Measurements from ENCODE around the gene IYD.

Gene IYD

GRCh38 chr6:150395388-150396009, 26.7 kb downstream of the IYD start:
- peak; percentile 46 for DNase-seq

GRCh38 chr6:150403458-150404246, 34.8 kb downstream of the IYD start:
- DNase-seq = no peak

- DNase-seq = no peak
Observed at GRCh38 chr6:150406948-150407347, 38.1 kb downstream of the IYD start.

DNA sequence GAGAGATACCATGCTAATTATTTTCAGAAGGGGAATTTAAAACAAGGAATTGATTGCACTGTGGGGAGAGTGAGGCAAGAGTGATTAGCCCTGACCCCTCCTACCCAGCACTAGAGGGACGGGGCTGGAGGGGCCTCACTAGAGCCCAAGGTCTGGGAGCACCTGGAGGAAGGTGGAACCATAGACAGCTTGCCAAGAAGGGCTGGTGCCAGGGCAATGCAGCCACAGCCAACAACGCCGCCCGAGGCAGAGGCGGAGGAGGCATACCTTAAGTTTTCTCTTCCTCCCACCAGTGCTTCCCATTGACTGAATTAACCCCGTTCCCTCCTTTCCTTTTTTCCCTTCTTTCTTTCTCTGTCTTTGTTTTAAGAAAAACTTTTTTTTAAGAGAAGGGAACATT, 40.0 kb downstream of the IYD start:
- no peak for DNase-seq

DNA sequence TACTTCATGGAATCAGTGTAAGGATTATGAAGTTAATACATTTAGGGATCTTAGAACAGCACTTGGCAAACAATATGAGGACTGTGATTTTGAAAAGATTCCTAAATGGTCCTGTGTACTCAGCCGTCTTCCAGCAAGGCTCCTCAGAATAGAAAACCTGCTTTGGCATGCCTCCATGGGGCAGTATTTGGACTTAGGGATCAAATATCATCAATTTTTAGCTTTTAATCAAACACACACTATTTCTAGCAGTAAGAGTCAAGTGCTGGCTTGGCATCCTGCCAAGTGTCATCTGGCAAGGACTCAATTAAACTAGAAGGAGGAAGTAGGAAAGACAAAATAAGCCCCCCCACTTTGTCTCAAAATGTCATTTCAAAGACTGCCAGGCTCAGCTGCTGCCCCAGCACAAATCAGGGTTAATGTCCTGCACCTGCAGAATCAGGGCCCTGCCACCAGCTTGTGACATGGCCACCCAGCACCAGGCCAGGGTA, 40.8 kb downstream of the IYD start:
- no peak for DNase-seq

GRCh38 chr6:150410399-150410798, 41.6 kb downstream of the IYD start:
- DNase-seq = no peak

DNA sequence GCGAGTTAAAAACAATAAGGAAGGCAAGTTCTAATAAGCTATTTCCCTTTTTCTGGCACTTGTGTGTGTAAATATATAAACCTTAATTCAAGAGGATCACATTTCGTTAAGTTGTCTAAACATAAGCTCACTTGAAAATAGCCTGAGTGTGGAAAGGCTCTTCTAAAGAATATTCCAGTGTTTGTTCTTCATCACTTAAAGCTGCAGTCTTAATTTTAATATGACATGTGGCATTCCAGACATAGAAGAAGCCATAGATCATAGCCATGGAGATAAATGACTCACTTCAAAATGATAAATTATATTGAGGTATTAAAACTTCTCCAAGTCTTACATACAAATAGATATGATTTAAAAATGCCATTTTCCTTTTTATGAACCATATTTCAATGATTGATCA, 42.1 kb downstream of the IYD start:
- no peak for DNase-seq

DNA sequence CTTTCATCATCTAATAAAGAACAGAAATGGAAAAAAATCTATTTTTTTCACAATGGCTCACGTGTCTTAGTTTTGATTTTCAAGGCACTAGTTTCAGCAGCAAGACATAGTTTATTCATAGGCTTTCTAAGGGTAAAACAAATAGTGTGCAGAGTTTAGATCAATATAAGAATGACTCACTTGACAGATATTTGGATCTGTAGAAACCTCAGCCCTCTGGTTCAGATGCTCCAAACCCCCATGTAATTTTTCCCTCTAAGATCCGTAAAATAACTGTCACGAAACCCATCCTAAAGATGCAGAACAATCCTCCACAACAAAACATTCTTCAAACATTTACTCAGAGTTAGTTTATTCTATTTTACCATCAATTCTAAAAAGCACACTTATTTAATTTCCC, 43.4 kb downstream of the IYD start:
- DNase-seq = no peak

- DNase-seq = no peak
Observed at GRCh38 chr6:150413198-150413597, 44.4 kb downstream of the IYD start.

DNA sequence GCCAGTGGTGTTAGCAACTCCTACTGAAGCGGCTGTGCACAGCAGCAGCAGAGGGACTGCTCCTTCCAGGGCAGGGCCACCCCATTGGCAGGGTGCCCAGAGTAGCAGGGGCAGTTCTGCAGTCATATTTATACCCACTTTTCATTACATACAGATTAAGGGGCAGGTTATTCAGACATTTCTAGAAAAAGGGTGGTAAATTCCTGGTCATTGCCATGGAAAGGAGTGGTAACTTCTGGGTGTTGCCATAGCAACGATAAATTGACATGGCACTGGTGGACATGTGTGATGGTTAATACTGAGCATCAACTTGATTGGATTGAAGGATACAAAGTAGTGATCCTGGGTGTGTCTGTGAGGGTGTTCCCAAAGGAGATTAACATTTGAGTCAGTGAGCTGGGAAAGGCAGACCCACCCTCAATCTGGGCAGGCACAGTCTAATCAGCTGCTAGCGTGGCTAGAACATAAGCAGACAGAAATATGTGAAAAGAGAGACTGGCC, 45.0 kb downstream of the IYD start:
- DNase-seq = no peak

DNA sequence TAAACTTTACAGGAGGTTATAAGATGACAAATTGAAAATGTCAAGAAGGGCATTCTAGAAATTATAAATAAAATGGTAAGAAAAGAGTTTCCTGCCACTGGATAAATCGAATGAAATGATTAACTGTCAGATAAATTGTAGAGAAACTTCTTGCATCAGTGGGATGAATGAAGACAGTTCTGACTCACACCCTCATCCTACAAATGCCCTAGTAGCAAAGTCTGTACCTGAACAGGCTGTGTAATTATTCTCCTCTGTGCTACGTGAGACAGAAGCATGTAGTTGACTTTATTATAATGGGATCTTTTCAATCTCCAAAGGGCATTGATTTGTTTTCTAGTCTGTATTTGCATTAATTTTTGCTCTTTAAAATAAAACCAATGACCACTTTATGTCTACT, 47.3 kb downstream of the IYD start:
- no peak for DNase-seq

GRCh38 chr6:150417250-150417649, 48.4 kb downstream of the IYD start:
- no peak for DNase-seq

DNA sequence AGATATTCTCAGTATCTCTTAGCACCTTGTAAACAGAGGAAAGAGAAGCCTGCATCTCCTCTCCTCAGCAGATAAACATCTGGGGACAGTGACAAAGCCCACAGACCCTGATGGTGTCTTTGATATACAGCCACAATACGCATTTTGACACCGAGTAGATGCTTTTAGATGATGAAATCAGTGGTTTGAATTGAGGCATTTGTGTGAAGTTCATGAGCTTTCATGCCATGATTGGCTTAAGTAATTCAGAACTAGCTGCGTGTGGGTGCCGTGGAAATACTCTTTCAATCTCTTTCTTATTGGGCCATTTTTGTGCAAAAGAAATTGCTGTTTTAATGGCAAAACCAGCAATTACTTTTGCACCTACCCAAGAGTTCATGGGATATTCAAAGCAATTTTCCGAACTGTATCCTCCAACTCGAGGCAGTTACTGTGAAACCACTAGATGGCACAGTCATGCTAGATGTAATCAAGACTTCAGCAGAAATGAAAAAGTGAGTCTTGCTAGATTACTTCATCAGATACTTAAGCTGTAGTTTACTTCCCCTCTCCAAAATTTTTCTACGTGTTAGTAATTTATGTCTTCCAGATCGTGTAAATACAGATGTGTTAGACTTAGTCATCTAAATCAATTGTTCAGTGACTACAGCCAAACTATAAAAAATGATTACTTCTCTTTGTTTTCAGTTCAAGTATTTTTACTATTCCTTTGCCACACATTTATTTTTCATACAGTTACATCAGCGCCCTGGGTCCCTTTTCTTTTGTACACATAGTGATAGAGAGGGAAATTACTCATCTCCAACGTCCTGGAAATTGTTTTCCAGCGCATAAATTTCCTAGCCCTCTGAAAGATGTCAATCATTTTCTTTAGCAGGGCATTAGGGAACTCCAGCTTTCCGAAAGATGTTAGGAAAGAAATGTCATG, 49.4 kb downstream of the IYD start:
- DNase-seq = peak; percentile 18

DNA sequence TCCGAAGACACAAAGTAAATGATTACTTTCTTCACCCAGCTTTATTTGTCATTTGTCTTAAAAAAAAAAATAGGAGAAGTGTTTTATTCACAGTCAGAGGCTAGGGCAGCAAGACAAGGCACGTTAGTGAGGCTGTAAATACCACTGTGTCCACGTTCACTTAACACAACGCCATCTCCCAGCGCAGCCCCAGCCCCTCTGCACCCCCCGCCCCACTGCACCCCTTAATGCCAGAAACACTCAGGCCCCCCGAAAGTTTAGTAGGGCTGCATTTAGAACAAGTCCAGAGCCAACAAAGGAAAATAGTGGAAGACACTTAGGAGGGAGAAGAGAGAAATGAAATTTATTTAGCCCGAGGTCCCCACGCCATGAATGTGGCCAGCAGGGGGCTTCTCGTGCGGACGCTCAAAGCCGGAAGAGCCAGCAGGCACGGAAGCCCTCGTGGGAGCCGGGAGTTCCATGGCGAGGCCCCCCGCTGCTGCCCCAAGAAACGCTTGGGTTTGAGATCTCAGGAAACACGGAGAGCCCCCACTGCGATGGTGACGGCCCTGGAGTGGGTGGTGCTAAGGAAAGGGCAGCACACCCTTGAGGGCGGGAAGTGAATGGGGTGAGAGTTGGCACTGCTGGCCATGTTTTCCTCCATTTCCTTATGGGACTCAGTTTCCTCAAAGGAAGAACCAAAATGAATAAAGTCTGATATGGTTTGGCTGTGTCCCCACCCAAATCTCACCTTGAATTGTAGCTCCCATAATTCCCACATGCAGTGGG, 50.2 kb downstream of the IYD start:
- peak; percentile 67 for DNase-seq

- no peak for DNase-seq
Observed at GRCh38 chr6:150420428-150420827, 51.6 kb downstream of the IYD start.

GRCh38 chr6:150420926-150421325, 52.1 kb downstream of the IYD start:
- no peak for DNase-seq

- DNase-seq = no peak
Observed at GRCh38 chr6:150425508-150425907, 56.7 kb downstream of the IYD start.

DNA sequence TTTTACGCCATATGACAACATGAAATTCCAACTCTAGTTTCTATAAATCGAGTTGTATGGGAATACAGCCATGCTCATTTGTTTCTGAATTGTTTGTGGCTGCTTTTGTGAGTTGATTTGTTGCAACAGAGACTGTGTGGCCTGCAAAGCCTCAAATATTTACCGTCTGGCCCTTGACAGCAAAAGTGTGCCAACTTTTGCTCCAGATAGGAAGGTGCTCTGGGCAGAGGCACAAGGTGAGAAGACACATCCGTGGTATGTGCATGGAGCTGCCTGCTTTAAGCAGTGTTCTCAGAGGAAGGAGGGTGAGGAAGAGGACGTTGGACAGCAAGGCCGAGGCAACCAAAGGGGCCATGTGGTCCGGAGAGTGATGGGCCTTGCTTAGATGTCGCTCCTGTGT, 57.4 kb downstream of the IYD start:
- no peak for DNase-seq

DNA sequence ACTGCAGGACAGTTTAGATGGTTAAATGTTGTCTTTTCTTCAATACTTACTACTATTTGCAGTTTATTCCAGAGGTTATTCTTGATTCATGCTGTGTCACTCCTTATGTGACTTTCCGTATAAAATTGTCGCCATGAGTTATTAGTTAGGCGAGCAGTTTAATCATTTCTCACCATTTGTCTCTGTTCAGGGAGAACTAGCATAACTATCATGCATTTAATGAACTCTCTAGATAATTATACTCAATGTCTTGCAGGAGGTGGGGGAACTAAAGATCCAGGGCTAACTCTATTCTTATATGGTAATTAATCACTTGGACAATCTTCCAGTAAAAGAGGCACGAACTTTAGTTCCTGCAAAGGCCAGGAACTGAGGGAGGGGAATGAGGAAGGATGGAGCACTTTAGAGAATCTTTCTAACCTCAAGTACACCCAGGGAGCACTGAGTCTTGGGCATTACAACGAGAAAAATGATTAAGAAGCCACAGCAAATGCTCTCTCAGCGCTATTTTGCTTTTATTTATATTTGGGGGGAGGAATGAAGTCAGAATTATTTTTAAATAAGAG, 58.3 kb downstream of the IYD start:
- no peak for DNase-seq

DNA sequence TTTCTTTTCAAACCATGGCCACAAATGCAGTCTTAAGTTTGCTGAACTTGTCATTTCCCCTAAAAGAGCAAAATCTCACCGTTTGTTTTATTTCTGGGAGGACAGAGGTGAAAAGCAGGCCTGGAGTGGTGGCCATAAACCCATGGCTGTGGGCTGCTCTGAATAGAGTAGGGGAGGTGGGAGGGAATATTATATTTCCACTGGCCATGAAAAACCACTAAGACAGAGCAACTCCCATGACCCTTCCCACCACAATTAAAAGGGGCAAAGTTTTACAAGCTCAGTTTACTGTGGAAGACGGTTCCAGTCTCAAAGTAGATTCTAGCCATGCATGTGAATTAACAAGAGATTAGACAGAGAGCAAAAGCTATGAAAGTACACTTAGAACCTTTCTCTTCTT, 59.0 kb downstream of the IYD start:
- DNase-seq = no peak

- DNase-seq = no peak
Observed at GRCh38 chr6:150430815-150431214, 62.0 kb downstream of the IYD start.

- no peak for DNase-seq
Observed at GRCh38 chr6:150435360-150435759, 66.5 kb downstream of the IYD start.
